Esophagus muscularis mucosa (tissue), 4 donors: Measurements from ENCODE around the gene LCE7A. TPM values are rescaled to one million over a fixed set of nuclear protein-coding genes. Genes with fewer than 3 reads are reported as not detected.

Experiments used
- DNase-seq: peaks from one replicate; pipeline ENCODE4 v3.0.0-alpha.2; 2017; ENCODE audit errors: extremely low spot score
- H3K27ac ChIP-seq, 4 donors: fragments of 200-600 bp; sonication (generic); replicated peaks in 1 of 4; 1 replicate in 3 of 4; 2 replicates in 1 of 4; pipeline ENCODE4 v1.5.1; 2016 to 2019; ENCODE audit warnings: mild to moderate bottlenecking in 1 of 4
- H3K27me3 ChIP-seq, 4 donors: fragments of 200-600 bp; sonication (generic); one replicate each; pipeline versions ENCODE4 v1.5.1 to v1.6.0; 2016 to 2019
- H3K36me3 ChIP-seq, 4 donors: fragments of 200-600 bp; sonication (generic); one replicate each; pipeline ENCODE4 v1.5.1; 2016 to 2019
- H3K4me1 ChIP-seq, 4 donors: fragments of 200-600 bp; sonication (generic); one replicate each; pipeline ENCODE4 v1.5.1; 2016 to 2019
- H3K4me3 ChIP-seq, 4 donors: fragments of 200-600 bp; sonication (generic); 1 replicate in 2 of 4; 2 replicates in 2 of 4; pipeline ENCODE4 v1.5.1; 2016 to 2019; ENCODE audit warnings: mild to moderate bottlenecking in 4 of 4, moderate library complexity in 1 of 4
- H3K9me3 ChIP-seq, 4 donors: fragments of 200-600 bp; sonication (generic); 1 replicate in 3 of 4; 2 replicates in 1 of 4; pipeline ENCODE4 v1.5.1; 2016 to 2019
- EP300 ChIP-seq: sonication (generic); formaldehyde crosslinking; IDR thresholded peaks from one replicate; pipeline ENCODE4 v1.6.1; 2017; ENCODE audit warnings: antibody characterized with exemption
- POLR2A ChIP-seq: fragments of 450-650 bp; IDR thresholded peaks from one replicate; pipeline ENCODE4 v1.6.1; 2017; ENCODE audit warnings: antibody characterized with exemption, moderate library complexity, mild to moderate bottlenecking, low read depth
- POLR2AphosphoS5 ChIP-seq, 2 donors: sonication (generic); formaldehyde crosslinking; IDR thresholded peaks; one replicate each; pipeline ENCODE4 v1.6.1; 2017; ENCODE audit warnings: antibody characterized with exemption in 2 of 2
- WGBS: methylation state at CpG from one replicate; pipeline ENCODE4 v1.1.5; 2018; 5-methylcytosine and 5-hydroxymethylcytosine counted together
- intact Hi-C: fragments of 100-400 bp; cut with DNase I; formaldehyde crosslinking; loops from one replicate; pipeline ENCODE4 v1.15.1; 2023
- total RNA-seq, 4 donors: library from RNA; depleted of rRNA; stranded (reverse); fragments of >200 nt; gene quantifications; one replicate each; pipeline versions ENCODE4 v1.1.0 to v1.2.1, GENCODE V29; 2016
- TF ChIP-seq, protein P1 (sequence below), 3 experiments: fragments of 200-600 bp in 2 of 3; fragments of 450-650 bp in 1 of 3; sonication (generic) in 2 of 3; IDR thresholded peaks; one replicate each; pipeline ENCODE4 v1.5.1; 2017 to 2019; ENCODE audit warnings: antibody characterized with exemption in 3 of 3, mild to moderate bottlenecking in 2 of 3, moderate library complexity in 1 of 3

Gene LCE7A
- total RNA-seq, 4 donors from 2014 or later: not detected

DNA sequence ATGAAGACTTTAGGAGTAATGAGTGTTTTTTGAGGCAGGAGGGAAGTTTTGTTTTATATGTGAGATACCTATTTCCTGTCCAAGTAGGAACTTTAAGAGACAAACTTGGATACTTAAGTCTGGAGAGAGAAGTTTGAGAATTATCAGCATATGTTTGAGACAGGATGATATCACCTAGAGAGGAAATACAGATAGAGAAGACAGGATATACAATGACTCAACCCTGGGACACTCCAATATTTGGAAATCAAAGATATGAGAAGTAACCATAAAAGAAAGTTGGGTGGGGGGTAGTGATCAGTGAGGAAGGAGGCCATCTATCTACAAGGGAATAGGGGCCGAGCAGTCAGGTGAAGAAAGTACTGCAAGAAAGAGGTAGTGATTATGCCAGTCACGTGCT is 6.5 kb downstream of the LCE7A start:
- 88% methylated on average over 2 of the region's 2 CpGs for WGBS
- Histone ChIP-seq H3K27ac (no peak overlapping the region), H3K4me1 (peaks cover 0 to 20% (median 15%) of the 10 kb centered on the region in 4 donors), H3K36me3 (no peaks in the 10 kb centered on the region), H3K27me3 (no peaks in the 10 kb centered on the region), H3K9me3 (no peaks in the 10 kb centered on the region), H3K4me3 (no peak overlapping the region)
- DNase-seq: peak; percentile 4
- intact Hi-C loops: no loop called here
- TF ChIP-seq EP300 (no peak), POLR2A (no peak), POLR2AphosphoS5 (IDR thresholded peaks at IDR 0.05) (no peak)
- TF ChIP-seq, protein P1, sequence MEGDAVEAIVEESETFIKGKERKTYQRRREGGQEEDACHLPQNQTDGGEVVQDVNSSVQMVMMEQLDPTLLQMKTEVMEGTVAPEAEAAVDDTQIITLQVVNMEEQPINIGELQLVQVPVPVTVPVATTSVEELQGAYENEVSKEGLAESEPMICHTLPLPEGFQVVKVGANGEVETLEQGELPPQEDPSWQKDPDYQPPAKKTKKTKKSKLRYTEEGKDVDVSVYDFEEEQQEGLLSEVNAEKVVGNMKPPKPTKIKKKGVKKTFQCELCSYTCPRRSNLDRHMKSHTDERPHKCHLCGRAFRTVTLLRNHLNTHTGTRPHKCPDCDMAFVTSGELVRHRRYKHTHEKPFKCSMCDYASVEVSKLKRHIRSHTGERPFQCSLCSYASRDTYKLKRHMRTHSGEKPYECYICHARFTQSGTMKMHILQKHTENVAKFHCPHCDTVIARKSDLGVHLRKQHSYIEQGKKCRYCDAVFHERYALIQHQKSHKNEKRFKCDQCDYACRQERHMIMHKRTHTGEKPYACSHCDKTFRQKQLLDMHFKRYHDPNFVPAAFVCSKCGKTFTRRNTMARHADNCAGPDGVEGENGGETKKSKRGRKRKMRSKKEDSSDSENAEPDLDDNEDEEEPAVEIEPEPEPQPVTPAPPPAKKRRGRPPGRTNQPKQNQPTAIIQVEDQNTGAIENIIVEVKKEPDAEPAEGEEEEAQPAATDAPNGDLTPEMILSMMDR (IDR thresholded peaks at IDR 0.05): no peak

DNA sequence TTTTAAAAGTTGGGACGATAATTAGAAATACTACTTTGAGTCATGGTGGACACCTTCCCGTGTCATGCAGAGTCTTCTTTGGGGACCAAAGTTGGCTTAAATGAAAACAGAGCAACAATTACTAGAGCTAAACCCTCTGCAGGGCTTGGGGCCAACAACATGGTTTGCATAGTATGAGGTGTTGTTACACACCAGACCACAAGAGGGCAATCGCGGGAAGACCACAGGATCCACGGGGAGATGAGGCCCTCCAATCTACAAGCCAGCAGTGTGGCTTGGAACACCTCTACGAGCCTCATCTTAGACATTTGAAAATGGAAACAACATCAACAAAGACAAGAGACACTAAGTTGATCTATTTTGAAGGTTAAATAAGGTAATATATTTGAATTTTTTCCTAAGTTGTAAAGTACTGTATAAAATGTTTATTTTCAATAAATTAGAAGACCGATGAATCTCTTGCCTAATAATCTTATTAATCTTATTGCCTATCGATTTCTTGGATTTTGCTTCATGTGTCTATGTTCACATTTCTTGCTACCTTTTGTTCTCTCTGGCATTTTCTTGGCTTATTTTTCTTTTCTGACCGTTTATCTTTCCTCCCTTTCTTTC is 10.1 kb downstream of the LCE7A start:
- DNase-seq: no peak

DNA sequence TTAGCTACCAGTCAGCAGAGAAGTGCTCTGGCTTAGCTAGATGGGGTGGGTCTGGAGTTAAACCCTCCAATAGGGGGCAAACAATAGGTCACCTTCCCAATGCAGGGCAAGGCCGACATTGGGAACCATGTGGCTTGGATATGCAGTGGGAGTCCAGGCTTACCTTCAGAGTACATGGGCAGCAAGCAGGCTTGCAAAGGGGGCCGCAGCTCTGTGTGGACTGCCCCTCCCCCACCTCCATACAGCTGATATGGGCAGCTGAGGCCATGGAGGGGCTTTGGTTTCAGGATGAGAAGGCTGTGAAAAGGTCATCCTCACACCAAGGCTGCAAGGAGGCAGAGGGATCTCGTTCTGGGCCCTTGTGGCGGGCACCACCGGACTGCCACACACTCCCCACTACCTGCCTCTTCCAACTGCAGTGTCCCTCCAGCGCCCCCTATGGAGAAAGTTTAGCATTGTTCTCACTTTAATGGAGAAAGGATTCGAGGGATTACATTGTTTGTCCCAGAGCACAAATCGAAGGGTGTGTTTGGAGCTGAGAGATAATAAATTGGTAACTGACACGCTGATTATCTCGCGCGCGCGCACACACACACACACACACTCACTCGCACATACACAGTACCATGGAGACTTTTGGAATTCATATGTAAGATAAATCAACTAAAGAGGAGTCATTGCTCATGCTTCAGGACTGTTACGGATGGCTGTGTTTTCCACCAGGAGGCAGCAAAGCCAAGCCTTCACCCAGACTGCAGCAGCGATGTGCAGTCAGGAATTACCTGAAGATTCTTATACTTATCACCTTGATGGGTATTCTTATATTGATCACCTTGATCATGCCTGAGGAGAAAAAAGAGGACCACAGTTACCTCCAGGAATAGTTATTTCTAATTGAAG is 11.3 kb downstream of the LCE7A start:
- no peaks in the 10 kb centered on the region for H3K9me3 ChIP-seq
- intact Hi-C loops: loop anchor here (1.0 kb wide), 1 partner anchor 55 kb away; no protein-coding TSS in a partner anchor
- no peaks in the 10 kb centered on the region for H3K27me3 ChIP-seq
- peaks cover 0 to 5% (median 0%) of the 10 kb centered on the region in 4 donors for H3K4me1 ChIP-seq
- H3K4me3 ChIP-seq: no peak overlapping the region
- no peak for TF ChIP-seq POLR2A
- TF ChIP-seq, protein P1 (IDR thresholded peaks at IDR 0.05): peak; percentile 53 to 56 (median 55)
- no peaks in the 10 kb centered on the region for H3K36me3 ChIP-seq
- H3K27ac ChIP-seq: no peak overlapping the region
- 63% methylated on average over 17 of the region's 17 CpGs for WGBS
- DNase-seq: peak; percentile 66

More for the DNA sequence above, 10.1 kb downstream of the LCE7A start:
- no peak overlapping the region for H3K27ac ChIP-seq
- H3K4me3 ChIP-seq: no peak overlapping the region
- no peaks in the 10 kb centered on the region for H3K36me3 ChIP-seq
- no peak for TF ChIP-seq POLR2A
- TF ChIP-seq, protein P1 (IDR thresholded peaks at IDR 0.05): peak; percentile 60 to 80 (median 65)
- no peaks in the 10 kb centered on the region for H3K9me3 ChIP-seq
- intact Hi-C loops: loop anchor here (1.0 kb wide), 1 partner anchor 56 kb away; no protein-coding TSS in a partner anchor
- H3K27me3 ChIP-seq: no peaks in the 10 kb centered on the region
- H3K4me1 ChIP-seq: peaks cover 0 to 5% (median 0%) of the 10 kb centered on the region in 4 donors
- WGBS: 38% methylated on average over 9 of the region's 9 CpGs

DNA sequence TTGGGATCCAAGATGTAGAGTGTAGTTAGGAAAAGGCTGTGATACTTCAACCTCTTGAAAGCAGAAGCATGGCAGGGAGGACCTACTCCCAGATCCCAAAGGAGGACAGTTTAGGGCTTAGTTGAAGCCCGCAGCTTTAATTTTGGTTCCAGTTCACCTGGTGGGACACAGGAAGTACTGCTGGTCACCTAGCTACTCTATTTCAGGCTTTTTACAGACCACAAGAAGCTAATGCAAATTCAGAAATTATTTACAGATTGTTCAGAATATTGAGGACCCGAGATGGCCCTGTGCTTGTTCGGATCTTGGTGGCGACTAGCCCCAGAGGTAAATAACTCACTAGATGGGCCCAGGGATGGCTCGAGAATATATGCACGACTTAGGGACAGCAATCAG is 11.9 kb downstream of the LCE7A start:
- no peak overlapping the region for H3K4me3 ChIP-seq
- H3K9me3 ChIP-seq: no peaks in the 10 kb centered on the region
- no peak overlapping the region for H3K27ac ChIP-seq
- 82% methylated on average over 6 of the region's 6 CpGs for WGBS
- no peaks in the 10 kb centered on the region for H3K36me3 ChIP-seq
- H3K27me3 ChIP-seq: no peaks in the 10 kb centered on the region
- peaks cover 0 to 5% (median 0%) of the 10 kb centered on the region in 4 donors for H3K4me1 ChIP-seq
- intact Hi-C loops: no loop called here
- TF ChIP-seq POLR2A (no peak), EP300 (no peak), POLR2AphosphoS5 (IDR thresholded peaks at IDR 0.05) (no peak)
- TF ChIP-seq, protein P1 (IDR thresholded peaks at IDR 0.05): no peak
- no peak for DNase-seq
